GM21528 (cell line): Measurements from ENCODE around the gene TACO1.

Experiments used
- ATAC-seq: cut with Tn5 transposase; IDR thresholded peaks from one replicate; pipeline ENCODE4 v1.9.1; 2021; ENCODE audit warnings: mild to moderate bottlenecking, moderate library complexity; ENCODE audit not compliant: unreplicated experiment, low FRiP score

Gene TACO1

DNA sequence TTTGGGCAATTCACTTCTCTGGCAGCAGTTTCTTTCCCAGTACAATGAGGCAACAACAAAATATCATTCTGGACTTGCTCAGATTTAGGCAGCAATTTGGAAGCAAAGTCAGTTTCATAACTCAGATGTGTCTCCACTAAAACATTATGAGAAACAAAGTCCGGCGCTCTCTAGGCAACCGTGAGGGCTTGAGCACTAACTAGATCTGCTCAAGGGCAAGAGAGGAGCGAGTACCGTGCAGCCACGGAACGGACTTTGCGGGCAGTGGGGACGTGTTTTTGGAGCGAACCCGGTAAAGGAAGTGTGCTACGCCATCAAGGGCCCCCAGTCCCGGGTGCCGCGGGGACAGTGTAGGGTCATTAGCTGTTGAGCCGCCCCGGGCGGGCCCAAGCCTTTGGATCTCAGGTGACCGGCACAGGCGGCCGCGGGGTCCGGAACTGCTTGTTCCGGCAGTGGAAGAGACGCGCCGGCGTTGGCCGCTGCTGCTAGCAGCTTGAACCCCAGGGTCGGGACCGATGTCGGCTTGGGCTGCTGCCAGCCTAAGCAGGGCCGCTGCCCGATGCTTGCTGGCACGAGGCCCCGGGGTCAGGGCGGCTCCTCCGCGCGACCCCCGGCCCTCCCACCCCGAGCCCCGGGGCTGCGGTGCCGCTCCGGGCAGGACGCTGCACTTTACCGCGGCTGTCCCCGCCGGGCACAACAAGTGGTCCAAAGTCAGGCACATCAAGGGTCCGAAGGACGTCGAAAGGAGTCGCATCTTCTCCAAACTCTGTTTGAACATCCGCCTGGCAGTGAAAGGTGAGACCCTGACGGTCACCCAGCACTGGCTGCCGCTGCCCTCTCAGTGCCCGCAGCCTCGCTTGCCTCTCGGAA lies at the start of gene TACO1:
Gene TACO1 (plus strand): TSS at position 327 of the 870 bp plus-strand sequence. CDS start 189 bp downstream, at position 516.
- peak; percentile 95 for ATAC-seq

DNA sequence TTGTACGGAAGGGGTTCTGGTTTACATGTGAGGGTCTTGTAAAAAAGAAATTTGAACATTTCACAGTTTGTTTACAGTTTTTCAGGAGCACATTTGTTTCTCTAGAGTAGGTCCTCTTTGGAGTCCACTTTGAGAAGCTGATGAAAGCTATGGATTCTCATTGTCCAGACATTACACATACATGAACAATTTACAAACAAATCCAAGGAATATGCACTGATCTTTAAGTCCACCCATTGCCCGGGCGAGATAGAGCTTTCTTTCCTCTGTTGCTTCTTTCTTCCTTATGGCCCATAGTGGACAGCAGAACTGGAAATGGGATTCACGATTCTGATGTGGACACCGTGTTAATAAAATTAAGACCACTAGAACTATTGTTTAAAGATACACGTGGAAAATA lies 48.5 kb upstream of the TACO1 start:
- ATAC-seq, result no peak

- no peak for ATAC-seq
Observed at GRCh38 chr17:63555500-63556156, 45.1 kb upstream of the TACO1 start.

- no peak for ATAC-seq
Observed at GRCh38 chr17:63557416-63557815, 43.3 kb upstream of the TACO1 start.

GRCh38 chr17:63558441-63558840 lies 42.3 kb upstream of the TACO1 start:
- ATAC-seq, result no peak

DNA sequence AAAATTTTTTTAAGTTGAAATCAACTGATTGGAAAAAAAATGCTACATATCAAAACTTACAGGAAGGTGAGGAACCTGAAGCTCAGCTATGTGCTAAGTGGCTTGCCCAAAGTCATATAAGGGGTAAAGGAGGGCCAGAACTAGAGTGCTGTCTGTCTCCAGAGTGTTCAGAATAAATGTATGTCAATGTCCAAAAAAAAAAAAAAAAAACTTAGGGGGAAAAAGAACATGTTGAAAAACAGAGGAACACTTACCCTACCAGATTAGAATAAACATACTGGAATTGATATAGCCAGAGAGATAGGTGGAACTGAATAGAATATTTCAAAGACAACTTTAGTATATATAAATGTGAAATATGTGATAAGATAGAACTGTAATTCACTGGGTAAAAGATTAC lies 38.9 kb upstream of the TACO1 start:
- ATAC-seq, result no peak

DNA sequence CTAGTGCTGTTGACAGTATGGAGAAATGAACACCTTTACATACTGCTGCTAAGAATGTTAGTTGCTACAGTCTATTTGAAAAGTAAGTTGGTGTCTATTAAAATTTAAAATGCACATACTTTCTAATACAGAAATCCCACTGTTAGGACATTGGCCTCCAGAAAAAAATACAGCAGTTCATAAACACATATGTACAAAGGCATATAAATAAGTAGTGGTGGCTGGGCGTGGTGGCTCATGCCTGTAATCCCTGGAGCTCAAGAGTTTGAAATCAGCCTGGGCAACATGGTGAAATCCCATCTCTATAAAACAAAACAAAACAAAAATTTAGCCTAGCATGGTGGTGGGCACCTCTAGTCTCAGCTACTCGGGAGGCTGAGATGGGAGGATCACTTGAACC lies 37.4 kb upstream of the TACO1 start:
- no peak for ATAC-seq

DNA sequence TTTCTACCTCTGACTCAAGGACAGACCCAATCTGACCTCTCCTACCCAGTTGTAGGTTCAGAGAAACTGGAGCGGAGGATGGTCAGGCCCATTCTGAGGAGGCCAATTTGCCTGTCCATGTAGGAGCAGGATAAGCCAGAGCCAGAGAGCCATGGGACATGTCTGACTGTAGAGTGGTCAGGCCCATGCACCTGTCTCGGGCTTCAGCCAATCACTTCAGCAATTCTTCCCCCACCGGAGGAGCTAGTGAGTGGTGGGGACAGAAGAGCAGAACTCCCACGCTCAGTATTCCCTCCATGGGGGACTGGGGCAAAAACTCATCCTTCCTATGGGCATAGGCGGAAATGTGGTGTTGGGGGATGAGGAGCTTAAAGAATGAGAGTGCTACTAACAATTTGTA lies 36.1 kb upstream of the TACO1 start:
- no peak for ATAC-seq

GRCh38 chr17:63567229-63567628 lies 33.5 kb upstream of the TACO1 start:
- no peak for ATAC-seq

DNA sequence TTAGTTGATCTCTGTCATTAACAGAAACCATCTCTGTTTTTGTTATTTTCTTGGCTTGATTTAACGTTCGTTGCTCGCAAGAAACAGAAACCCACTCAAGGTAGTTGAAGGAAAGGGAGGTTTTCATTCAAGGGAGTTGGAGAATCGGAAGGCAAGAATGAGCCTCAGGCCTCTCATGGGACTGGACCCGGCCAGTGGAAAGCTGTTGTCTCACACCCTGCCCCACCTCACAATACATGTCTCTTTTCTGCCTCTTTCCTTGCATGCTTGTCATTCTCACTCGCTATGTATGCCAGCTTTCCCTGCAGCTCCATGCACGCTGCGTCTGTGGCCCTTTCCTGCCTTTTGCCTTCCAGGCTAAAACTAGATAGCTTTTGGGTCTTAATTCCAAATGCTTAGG lies 32.1 kb upstream of the TACO1 start:
- no peak for ATAC-seq

GRCh38 chr17:63571632-63572310 lies 28.9 kb upstream of the TACO1 start:
- no peak for ATAC-seq

- no peak for ATAC-seq
Observed at GRCh38 chr17:63573634-63574033, 27.1 kb upstream of the TACO1 start.

DNA sequence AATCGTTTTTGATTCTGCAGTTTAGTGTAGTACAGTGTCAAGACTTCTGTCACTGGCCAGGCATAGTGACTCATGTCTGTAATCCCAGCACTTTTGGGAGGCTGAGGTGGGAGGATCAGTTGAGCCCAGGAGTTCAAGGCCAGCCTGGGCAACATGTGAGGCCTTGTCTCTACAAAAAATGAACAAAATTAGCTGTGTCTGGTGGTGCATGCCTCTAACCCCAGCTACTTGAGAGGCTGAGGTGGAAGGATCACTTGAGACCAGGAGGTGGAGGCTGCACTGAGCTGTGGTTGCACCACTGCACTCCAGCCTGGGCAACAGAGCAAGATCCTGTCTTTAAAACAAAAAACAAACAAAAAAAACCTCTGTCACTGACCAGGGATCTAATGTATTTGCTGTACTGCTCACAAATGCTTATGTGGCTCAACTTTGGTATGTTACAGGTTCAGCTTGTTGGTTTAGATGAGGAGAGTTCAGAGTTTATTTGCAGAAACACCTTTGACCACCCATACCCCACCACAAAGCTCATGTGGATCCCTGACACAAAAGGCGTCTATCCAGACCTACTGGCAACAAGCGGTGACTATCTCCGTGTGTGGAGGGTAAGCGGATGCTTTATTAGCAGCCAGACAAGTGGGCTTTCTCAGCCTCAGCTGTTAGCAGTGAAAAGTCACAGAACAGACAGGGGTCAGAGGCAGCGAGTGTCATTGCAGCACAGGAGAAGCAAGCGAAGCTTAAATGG lies 22.5 kb upstream of the TACO1 start:
- ATAC-seq, result no peak

DNA sequence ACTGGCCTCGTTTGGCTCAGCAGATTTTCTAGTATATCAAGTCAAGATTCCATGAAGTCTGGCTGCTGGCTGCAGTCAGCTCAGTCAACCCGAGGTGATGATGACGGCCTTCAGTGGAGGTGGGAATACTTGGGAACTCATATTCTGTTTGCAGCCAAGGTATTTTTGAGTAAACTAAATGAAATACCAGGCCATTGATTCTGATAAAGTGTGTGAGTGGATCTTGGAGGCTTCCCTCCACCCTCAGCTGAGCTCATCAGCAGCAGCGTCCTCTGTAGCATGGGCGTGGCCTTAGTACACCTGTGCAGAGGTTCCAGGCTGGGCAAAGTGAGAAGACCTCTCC lies 22.0 kb upstream of the TACO1 start:
- ATAC-seq, result no peak

DNA sequence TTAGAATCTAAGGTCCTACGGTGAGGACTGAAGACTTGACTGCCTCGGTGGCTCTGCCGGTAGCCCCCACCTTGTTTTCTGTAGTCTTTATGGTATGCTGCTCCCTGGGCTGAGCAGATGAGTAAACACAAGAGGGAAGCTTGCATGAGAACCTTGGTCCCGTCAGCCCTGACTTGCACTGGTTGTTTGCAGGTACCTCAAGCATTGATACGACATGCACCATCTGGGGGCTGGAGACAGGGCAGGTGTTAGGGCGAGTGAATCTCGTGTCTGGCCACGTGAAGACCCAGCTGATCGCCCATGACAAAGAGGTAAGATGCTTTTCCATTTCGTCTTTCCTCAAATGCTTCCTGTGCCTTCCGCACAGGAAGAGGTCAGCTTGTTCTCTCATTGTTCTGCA lies 21.1 kb upstream of the TACO1 start:
- ATAC-seq, result no peak

DNA sequence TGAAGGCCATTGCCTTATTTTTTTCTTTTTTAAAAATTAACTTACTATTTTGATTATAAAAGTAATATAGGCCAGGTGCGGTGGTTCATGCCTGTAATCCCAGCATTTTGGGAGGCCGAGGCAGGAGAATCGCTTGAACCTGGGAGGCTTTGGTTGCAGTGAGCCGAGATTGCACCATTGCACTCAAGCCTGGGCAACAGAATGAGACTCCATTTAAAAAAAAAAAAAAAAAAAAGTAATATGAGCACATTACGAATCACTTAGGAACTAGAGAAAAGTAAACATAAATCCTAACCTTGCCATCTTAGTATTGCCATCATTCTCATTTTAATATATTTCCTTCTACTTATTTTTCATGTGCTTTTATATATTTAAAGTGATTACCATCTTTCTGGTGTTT lies 12.9 kb upstream of the TACO1 start:
- no peak for ATAC-seq

GRCh38 chr17:63588797-63589196 lies 11.9 kb upstream of the TACO1 start:
- ATAC-seq, result no peak

DNA sequence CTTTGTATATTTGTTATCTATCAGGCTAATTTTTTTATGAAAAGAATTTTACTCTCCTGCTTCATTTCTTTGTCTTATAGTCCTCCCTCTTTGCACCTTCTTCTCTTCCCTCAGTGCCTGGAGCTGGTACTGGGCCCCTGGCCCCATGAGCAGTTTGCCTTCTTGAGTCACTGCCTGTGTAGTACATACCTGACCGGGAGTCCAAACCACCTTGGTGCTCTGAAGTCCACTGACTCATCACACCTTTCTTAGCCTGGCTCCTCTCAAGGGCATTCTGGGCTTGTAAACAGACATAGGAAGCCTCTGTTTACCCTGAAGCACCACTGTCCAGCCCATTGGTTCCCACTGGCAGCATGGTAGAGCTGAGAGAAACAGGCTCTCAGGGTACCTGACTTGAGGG lies 11.0 kb upstream of the TACO1 start:
- no peak for ATAC-seq

- ATAC-seq, result no peak
Observed at GRCh38 chr17:63592797-63593196, 7.9 kb upstream of the TACO1 start.

GRCh38 chr17:63595132-63595531 lies 5.6 kb upstream of the TACO1 start:
- ATAC-seq, result no peak
